CD4-positive, alpha-beta memory T cell (primary cell): ENCODE measurements around the gene OPRD1. TPM values are rescaled to one million over a fixed set of nuclear protein-coding genes. Genes with fewer than 3 reads are reported as not detected.

ENCODE experiments used
- CTCF ChIA-PET: fragments of 350-600 bp; sonication (Branson Sonifier 250); formaldehyde crosslinking; loops from one replicate; lab custom pipeline; 2021; ENCODE audit warnings: inconsistent platforms; ENCODE audit not compliant: partially characterized antibody; lab: Charles Lee
- POLR2A ChIA-PET: fragments of 350-600 bp; sonication (Branson Sonifier 250); formaldehyde crosslinking; loops from one replicate; lab custom pipeline; 2021; ENCODE audit not compliant: partially characterized antibody; lab: Charles Lee
- DNase-seq, 5 donors: peaks; one replicate each; pipeline versions ENCODE4 v3.0.0 to v3.0.0-alpha.2; 2020 to 2022; ENCODE audit warnings: mixed read lengths in 1 of 5
- H3K27ac ChIP-seq: one replicate; pipeline ENCODE4 v1.7.0; 2013; ENCODE audit warnings: low read depth, low read length
- H3K27me3 ChIP-seq: 2 replicates; pipeline ENCODE4 v1.7.0; 2013; ENCODE audit warnings: mild to moderate bottlenecking, low read length, moderate library complexity; ENCODE audit not compliant: insufficient read depth
- H3K36me3 ChIP-seq: 2 replicates; pipeline ENCODE4 v1.7.0; 2013; ENCODE audit warnings: mild to moderate bottlenecking, low read length, moderate library complexity; ENCODE audit not compliant: insufficient read depth
- H3K4me1 ChIP-seq: 2 replicates; pipeline ENCODE4 v1.7.0; 2013; ENCODE audit warnings: mild to moderate bottlenecking, low read length, moderate library complexity; ENCODE audit not compliant: insufficient read depth
- H3K4me3 ChIP-seq, 2 donors: one replicate each; pipeline ENCODE4 v1.7.0; 2013; ENCODE audit warnings: low read length in 2 of 2, mild to moderate bottlenecking in 1 of 2
- H3K9me3 ChIP-seq, 2 donors: one replicate each; pipeline ENCODE4 v1.7.0; 2013; ENCODE audit warnings: low read length in 2 of 2, control low read depth in 1 of 2; ENCODE audit not compliant: control insufficient read depth in 1 of 2
- H3K27ac Mint-ChIP-seq, 7 donors: one replicate each; pipeline ENCODE4 v1.8.0; 2020 to 2021; ENCODE audit warnings: mixed read lengths in 7 of 7, mild to moderate bottlenecking in 6 of 7, inconsistent platforms in 3 of 7, moderate library complexity in 3 of 7
- H3K27me3 Mint-ChIP-seq, 2 donors: one replicate each; pipeline ENCODE4 v1.8.0; 2020 to 2021; ENCODE audit warnings: mixed read lengths in 2 of 2
- H3K36me3 Mint-ChIP-seq, 2 donors: one replicate each; pipeline ENCODE4 v1.8.0; 2020 to 2021; ENCODE audit warnings: mixed read lengths in 2 of 2, inconsistent platforms in 1 of 2, mild to moderate bottlenecking in 1 of 2
- H3K4me1 Mint-ChIP-seq, 4 donors: one replicate each; pipeline ENCODE4 v1.8.0; 2020 to 2021; ENCODE audit warnings: mixed read lengths in 4 of 4, mild to moderate bottlenecking in 1 of 4
- H3K4me3 Mint-ChIP-seq, 8 donors: one replicate each; pipeline ENCODE4 v1.8.0; 2020 to 2021; ENCODE audit warnings: mixed read lengths in 8 of 8, mild to moderate bottlenecking in 7 of 8, moderate library complexity in 6 of 8, inconsistent platforms in 3 of 8
- H3K9me3 Mint-ChIP-seq, 8 donors: one replicate each; pipeline ENCODE4 v1.8.0; 2020 to 2021; ENCODE audit warnings: mixed read lengths in 8 of 8, mild to moderate bottlenecking in 5 of 8, inconsistent platforms in 3 of 8, moderate library complexity in 1 of 8
- intact Hi-C: fragments of 100-400 bp; cut with micrococcal nuclease; formaldehyde crosslinking; loops from one replicate; pipeline ENCODE4 v1.15.1; 2023
- polyA plus RNA-seq, 2 donors: library from polyadenylated mRNA; unstranded; fragments of 300-500 nt; fragmentation: Illumina TruSeq; gene quantifications; one replicate each; pipeline ENCODE4 v1.2.3, GENCODE V29; 2021
- total RNA-seq, 2 experiments: library from RNA; stranded (reverse); gene quantifications; one replicate each; pipeline ENCODE4 v1.2.3, GENCODE V29; 2021

OPRD1 gene
- total and polyA plus RNA-seq, 4 experiments from 2014 or later, result 0.03 TPM; not detected in 3

GRCh38 chr1:28888915-28889314, 76.9 kb downstream of the OPRD1 start:
- Mint-ChIP-seq H3K27me3 (peaks cover 0 to 1% of the 10 kb centered on the region in 2 donors), H3K4me1 (peaks cover 43 to 72% (median 58%) of the 10 kb centered on the region in 4 donors), H3K4me3 (peak overlapping the region; percentile 31 to 98 (median 52)), H3K9me3 (peaks cover 0 to 5% (median 0%) of the 10 kb centered on the region in 8 donors), H3K36me3 (peaks cover 4 to 13% of the 10 kb centered on the region in 2 donors), H3K27ac (peak overlapping the region; percentile 68 to 96 (median 81))
- Histone ChIP-seq H3K27ac (no peak overlapping the region), H3K4me3 (no peak overlapping the region), H3K9me3 (no peaks in the 10 kb centered on the region), H3K36me3 (no peaks in the 10 kb centered on the region), H3K4me1 (peaks cover 59% of the 10 kb centered on the region), H3K27me3 (no peaks in the 10 kb centered on the region)
- no peak for DNase-seq
- ChIA-PET CTCF (no interaction called here), POLR2A (interaction anchor here (1.3 to 3.3 kb wide), 2 partner anchors 14 to 26 kb away, joined by 3 to 23 read pairs; partner anchors contain the start of gene EPB41)
- intact Hi-C loops, result loop anchor here (5.0 kb wide), 2 partner anchors 93 to 382 kb away; partner anchors contain the start of gene RCC1

- Histone ChIP-seq H3K4me3 (no peak overlapping the region), H3K9me3 (no peaks in the 10 kb centered on the region), H3K4me1 (peaks cover 55% of the 10 kb centered on the region), H3K36me3 (no peaks in the 10 kb centered on the region), H3K27me3 (no peaks in the 10 kb centered on the region), H3K27ac (no peak overlapping the region)
- H3K4me1 Mint-ChIP-seq, result peaks cover 44 to 74% (median 57%) of the 10 kb centered on the region in 4 donors
- H3K4me3 Mint-ChIP-seq, result peak overlapping the region; percentile 21 to 98 (median 52)
- peaks cover 0 to 1% of the 10 kb centered on the region in 2 donors for H3K27me3 Mint-ChIP-seq
- peak overlapping the region in 6 of 7 donors; percentile 29 to 92 (median 54) for H3K27ac Mint-ChIP-seq
- peaks cover 0 to 5% (median 0%) of the 10 kb centered on the region in 8 donors for H3K9me3 Mint-ChIP-seq
- intact Hi-C loops, result loop anchor here (5.0 kb wide), 2 partner anchors 93 to 382 kb away; partner anchors contain the start of gene RCC1
- ChIA-PET CTCF (no interaction called here), POLR2A (interaction anchor here (1.3 to 3.3 kb wide), 2 partner anchors 14 to 25 kb away, joined by 3 to 23 read pairs; partner anchors contain the start of gene EPB41)
- no peak for DNase-seq
- peaks cover 4 to 16% of the 10 kb centered on the region in 2 donors for H3K36me3 Mint-ChIP-seq
Observed at GRCh38 chr1:28889357-28889756, 77.4 kb downstream of the OPRD1 start.

- Histone ChIP-seq H3K4me3 (no peak overlapping the region), H3K4me1 (peaks cover 47% of the 10 kb centered on the region), H3K36me3 (no peaks in the 10 kb centered on the region), H3K27ac (no peak overlapping the region), H3K27me3 (no peaks in the 10 kb centered on the region), H3K9me3 (no peaks in the 10 kb centered on the region)
- Mint-ChIP-seq H3K4me1 (peaks cover 39 to 69% (median 49%) of the 10 kb centered on the region in 4 donors), H3K9me3 (no peaks in the 10 kb centered on the region), H3K27ac (peak overlapping the region in 5 of 7 donors; percentile 17 to 92 (median 22)), H3K27me3 (no peaks in the 10 kb centered on the region), H3K4me3 (peak overlapping the region in 1 of 8 donors; percentile 20), H3K36me3 (peaks cover 4 to 17% of the 10 kb centered on the region in 2 donors)
- POLR2A ChIA-PET, result interaction anchor here (1.9 kb wide), 1 partner anchor 24 kb away, joined by 12 read pairs; the partner anchor contains the start of gene EPB41
- CTCF ChIA-PET, result interaction anchor here (1.3 to 1.7 kb wide), 4 partner anchors 8 to 144 kb away, joined by 4 to 6 read pairs (median 4); no protein-coding TSS in a partner anchor
- intact Hi-C loops, result no loop called here
- no peak for DNase-seq
Observed at GRCh38 chr1:28890435-28890834, 78.5 kb downstream of the OPRD1 start.

- intact Hi-C loops, result no loop called here
- H3K27me3 ChIP-seq, result no peaks in the 10 kb centered on the region
- H3K36me3 Mint-ChIP-seq, result peaks cover 4 to 17% of the 10 kb centered on the region in 2 donors
- H3K9me3 ChIP-seq, result no peaks in the 10 kb centered on the region
- no peak overlapping the region for H3K4me3 Mint-ChIP-seq
- CTCF ChIA-PET, result interaction anchor here (0.5 to 1.7 kb wide), 6 partner anchors 9 to 304 kb away, joined by 3 to 6 read pairs (median 4); no protein-coding TSS in a partner anchor
- H3K4me3 ChIP-seq, result no peak overlapping the region
- no peaks in the 10 kb centered on the region for H3K36me3 ChIP-seq
- H3K27me3 Mint-ChIP-seq, result no peaks in the 10 kb centered on the region
- H3K4me1 Mint-ChIP-seq, result peaks cover 36 to 65% (median 46%) of the 10 kb centered on the region in 4 donors
- no peak overlapping the region for H3K27ac ChIP-seq
- peak overlapping the region in 1 of 7 donors; percentile 8 for H3K27ac Mint-ChIP-seq
- no peak for DNase-seq
- H3K9me3 Mint-ChIP-seq, result no peaks in the 10 kb centered on the region
- POLR2A ChIA-PET, result interaction anchor here (0.9 to 1.9 kb wide), 2 partner anchors 17 to 23 kb away, joined by 3 to 12 read pairs; partner anchors contain the start of gene EPB41
- peaks cover 47% of the 10 kb centered on the region for H3K4me1 ChIP-seq
Observed at GRCh38 chr1:28890836-28891235, 78.9 kb downstream of the OPRD1 start.

GRCh38 chr1:28891256-28891655, 79.3 kb downstream of the OPRD1 start:
- DNase-seq, result no peak
- H3K27me3 ChIP-seq, result no peaks in the 10 kb centered on the region
- H3K4me3 ChIP-seq, result no peak overlapping the region
- no peaks in the 10 kb centered on the region for H3K27me3 Mint-ChIP-seq
- ChIA-PET POLR2A (interaction anchor here (0.9 to 1.9 kb wide), 2 partner anchors 16 to 23 kb away, joined by 3 to 12 read pairs; partner anchors contain the start of gene EPB41), CTCF (interaction anchor here (0.5 to 1.7 kb wide), 6 partner anchors 9 to 304 kb away, joined by 3 to 6 read pairs (median 4); no protein-coding TSS in a partner anchor)
- peaks cover 43% of the 10 kb centered on the region for H3K4me1 ChIP-seq
- peak overlapping the region in 4 of 7 donors; percentile 3 to 64 (median 18) for H3K27ac Mint-ChIP-seq
- no peaks in the 10 kb centered on the region for H3K36me3 ChIP-seq
- no peaks in the 10 kb centered on the region for H3K9me3 Mint-ChIP-seq
- H3K4me3 Mint-ChIP-seq, result no peak overlapping the region
- intact Hi-C loops, result no loop called here
- H3K9me3 ChIP-seq, result no peaks in the 10 kb centered on the region
- H3K27ac ChIP-seq, result no peak overlapping the region
- H3K36me3 Mint-ChIP-seq, result peaks cover 4 to 17% of the 10 kb centered on the region in 2 donors
- peaks cover 34 to 64% (median 44%) of the 10 kb centered on the region in 4 donors for H3K4me1 Mint-ChIP-seq

- Mint-ChIP-seq H3K4me3 (peak overlapping the region in 1 of 8 donors; percentile 35), H3K27ac (peak overlapping the region in 2 of 7 donors; percentile 30 to 72), H3K9me3 (no peaks in the 10 kb centered on the region), H3K27me3 (no peaks in the 10 kb centered on the region), H3K36me3 (peaks cover 4 to 14% of the 10 kb centered on the region in 2 donors), H3K4me1 (peaks cover 38 to 62% (median 46%) of the 10 kb centered on the region in 4 donors)
- H3K9me3 ChIP-seq, result no peaks in the 10 kb centered on the region
- no peak overlapping the region for H3K4me3 ChIP-seq
- no peaks in the 10 kb centered on the region for H3K27me3 ChIP-seq
- H3K27ac ChIP-seq, result no peak overlapping the region
- H3K4me1 ChIP-seq, result peaks cover 40% of the 10 kb centered on the region
- intact Hi-C loops, result no loop called here
- no peaks in the 10 kb centered on the region for H3K36me3 ChIP-seq
- CTCF ChIA-PET, result interaction anchor here (0.7 to 2.7 kb wide), 5 partner anchors 9 to 139 kb away, joined by 3 to 12 read pairs (median 7); no protein-coding TSS in a partner anchor
- peak in 4 of 5 donors; percentile 26 to 33 (median 30) for DNase-seq
- POLR2A ChIA-PET, result interaction anchor here (0.8 to 1.1 kb wide), 2 partner anchors 22 to 106 kb away, joined by 3 read pairs; no protein-coding TSS in a partner anchor
Observed at GRCh38 chr1:28893403-28894102, 81.6 kb downstream of the OPRD1 start.
